ENCODE data around the gene HEATR5A.

DNA sequence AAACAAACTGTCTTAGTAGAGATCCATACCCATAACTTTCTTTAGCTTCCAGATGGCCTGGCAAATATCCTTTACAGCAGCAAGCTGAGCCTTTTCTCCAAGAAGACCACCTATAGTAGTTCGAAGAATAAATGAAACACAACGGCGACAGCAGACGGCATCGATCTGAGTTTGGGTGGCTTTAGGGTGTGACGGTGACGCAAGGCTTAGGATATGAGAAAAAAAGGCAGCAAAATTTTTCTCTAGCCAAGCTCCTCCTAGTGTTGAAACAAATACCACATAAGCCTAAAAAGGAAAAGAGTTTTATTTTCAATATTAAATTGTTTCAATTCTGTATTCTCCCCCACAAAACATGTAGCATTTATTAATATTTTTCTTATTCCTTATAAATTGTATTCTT, 33.3 kb downstream of the HEATR5A start:
- TF ChIP-seq POLR2AphosphoS5 (IDR thresholded peaks at IDR 0.05; ENCODE audit: low read depth, low read length) = no peak
- TF ChIP-seq TAF1 (IDR thresholded peaks at IDR 0.05; ENCODE audit: borderline replicate concordance, insufficient read depth, low read length) = no peak
- TF ChIP-seq, protein P1, sequence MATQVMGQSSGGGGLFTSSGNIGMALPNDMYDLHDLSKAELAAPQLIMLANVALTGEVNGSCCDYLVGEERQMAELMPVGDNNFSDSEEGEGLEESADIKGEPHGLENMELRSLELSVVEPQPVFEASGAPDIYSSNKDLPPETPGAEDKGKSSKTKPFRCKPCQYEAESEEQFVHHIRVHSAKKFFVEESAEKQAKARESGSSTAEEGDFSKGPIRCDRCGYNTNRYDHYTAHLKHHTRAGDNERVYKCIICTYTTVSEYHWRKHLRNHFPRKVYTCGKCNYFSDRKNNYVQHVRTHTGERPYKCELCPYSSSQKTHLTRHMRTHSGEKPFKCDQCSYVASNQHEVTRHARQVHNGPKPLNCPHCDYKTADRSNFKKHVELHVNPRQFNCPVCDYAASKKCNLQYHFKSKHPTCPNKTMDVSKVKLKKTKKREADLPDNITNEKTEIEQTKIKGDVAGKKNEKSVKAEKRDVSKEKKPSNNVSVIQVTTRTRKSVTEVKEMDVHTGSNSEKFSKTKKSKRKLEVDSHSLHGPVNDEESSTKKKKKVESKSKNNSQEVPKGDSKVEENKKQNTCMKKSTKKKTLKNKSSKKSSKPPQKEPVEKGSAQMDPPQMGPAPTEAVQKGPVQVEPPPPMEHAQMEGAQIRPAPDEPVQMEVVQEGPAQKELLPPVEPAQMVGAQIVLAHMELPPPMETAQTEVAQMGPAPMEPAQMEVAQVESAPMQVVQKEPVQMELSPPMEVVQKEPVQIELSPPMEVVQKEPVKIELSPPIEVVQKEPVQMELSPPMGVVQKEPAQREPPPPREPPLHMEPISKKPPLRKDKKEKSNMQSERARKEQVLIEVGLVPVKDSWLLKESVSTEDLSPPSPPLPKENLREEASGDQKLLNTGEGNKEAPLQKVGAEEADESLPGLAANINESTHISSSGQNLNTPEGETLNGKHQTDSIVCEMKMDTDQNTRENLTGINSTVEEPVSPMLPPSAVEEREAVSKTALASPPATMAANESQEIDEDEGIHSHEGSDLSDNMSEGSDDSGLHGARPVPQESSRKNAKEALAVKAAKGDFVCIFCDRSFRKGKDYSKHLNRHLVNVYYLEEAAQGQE (IDR thresholded peaks at IDR 0.05; ENCODE audit: insufficient read depth in 1 of 2, low read depth in 2 of 2, low read length in 2 of 2) = no peak
- no peak for TF ChIP-seq SIN3A (IDR thresholded peaks at IDR 0.05; ENCODE audit: borderline replicate concordance, insufficient read depth, low read length)
- TF ChIP-seq FOXP2 (optimal IDR thresholded peaks at IDR 0.05; ENCODE audit: borderline replicate concordance, extremely low read depth, extremely low read length, insufficient read depth) = no peak
